GM13976 (cell line): ENCODE data around the gene GNAT1.

Experiments
- DNase-seq: peaks from one replicate; pipeline ENCODE4 v3.0.0; 2012; ENCODE audit warnings: low spot score
- in situ Hi-C: fragments of 300-500 bp; cut with MboI; formaldehyde crosslinking; loops from one replicate; pipeline ENCODE4 v1.12.0; 2022; ENCODE audit warnings: low sequenced_read_pairs, mixed read lengths, inconsistent platforms; ENCODE audit not compliant: unreplicated experiment
- TF ChIP-seq, protein P1 (sequence below): IDR thresholded peaks from 2 replicates; pipeline ENCODE4 v1.5.1; 2012; ENCODE audit warnings: borderline replicate concordance, mild to moderate bottlenecking; ENCODE audit not compliant: insufficient read depth; ENCODE audit errors: extremely low read depth, missing control alignments, control extremely low read depth

The GNAT1 gene

GRCh38 chr3:50170689-50171088, 20.7 kb upstream of the GNAT1 start:
- DNase-seq, result no peak
- in situ Hi-C loops, result no loop called here
- TF ChIP-seq, protein P1, sequence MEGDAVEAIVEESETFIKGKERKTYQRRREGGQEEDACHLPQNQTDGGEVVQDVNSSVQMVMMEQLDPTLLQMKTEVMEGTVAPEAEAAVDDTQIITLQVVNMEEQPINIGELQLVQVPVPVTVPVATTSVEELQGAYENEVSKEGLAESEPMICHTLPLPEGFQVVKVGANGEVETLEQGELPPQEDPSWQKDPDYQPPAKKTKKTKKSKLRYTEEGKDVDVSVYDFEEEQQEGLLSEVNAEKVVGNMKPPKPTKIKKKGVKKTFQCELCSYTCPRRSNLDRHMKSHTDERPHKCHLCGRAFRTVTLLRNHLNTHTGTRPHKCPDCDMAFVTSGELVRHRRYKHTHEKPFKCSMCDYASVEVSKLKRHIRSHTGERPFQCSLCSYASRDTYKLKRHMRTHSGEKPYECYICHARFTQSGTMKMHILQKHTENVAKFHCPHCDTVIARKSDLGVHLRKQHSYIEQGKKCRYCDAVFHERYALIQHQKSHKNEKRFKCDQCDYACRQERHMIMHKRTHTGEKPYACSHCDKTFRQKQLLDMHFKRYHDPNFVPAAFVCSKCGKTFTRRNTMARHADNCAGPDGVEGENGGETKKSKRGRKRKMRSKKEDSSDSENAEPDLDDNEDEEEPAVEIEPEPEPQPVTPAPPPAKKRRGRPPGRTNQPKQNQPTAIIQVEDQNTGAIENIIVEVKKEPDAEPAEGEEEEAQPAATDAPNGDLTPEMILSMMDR, result no peak

GRCh38 chr3:50171540-50172301, 19.7 kb upstream of the GNAT1 start:
- in situ Hi-C loops, result no loop called here
- TF ChIP-seq, protein P1, result no peak
- no peak for DNase-seq

DNA sequence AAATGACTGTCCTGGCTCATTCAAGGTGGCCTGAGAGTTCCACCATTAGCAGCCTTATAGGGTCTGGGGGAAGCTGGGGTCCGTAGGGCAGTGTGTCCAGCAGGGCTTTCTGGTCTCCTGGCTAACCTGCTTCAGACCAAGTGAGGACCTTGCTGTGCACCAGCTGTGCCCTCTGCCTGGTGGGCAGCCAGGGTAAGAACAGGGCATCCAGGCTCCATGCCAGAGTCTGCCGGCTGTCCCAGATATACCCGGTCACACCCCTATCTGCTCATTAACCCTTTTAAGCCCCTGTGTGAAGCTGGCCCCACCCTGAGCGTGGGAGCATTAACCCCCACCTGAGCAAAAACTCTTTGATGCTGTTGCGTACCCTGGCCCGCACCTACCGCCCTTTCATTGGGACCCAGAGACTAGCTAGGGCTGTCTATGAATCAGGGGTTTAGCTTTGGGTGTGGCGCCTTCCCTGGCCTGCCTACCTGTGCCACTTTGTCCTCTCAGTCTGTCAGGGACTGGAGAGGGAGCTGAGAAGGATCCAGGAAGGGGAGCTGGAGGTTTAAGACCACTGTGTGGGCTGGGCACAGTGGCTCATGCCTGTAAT, 18.7 kb upstream of the GNAT1 start:
- TF ChIP-seq, protein P1, result no peak
- no peak for DNase-seq
- in situ Hi-C loops, result no loop called here

- TF ChIP-seq, protein P1, result no peak
- in situ Hi-C loops, result no loop called here
- DNase-seq, result no peak
Observed at GRCh38 chr3:50173685-50174516, 17.5 kb upstream of the GNAT1 start.

GRCh38 chr3:50174517-50174895, 16.9 kb upstream of the GNAT1 start:
- in situ Hi-C loops, result no loop called here
- TF ChIP-seq, protein P1, result no peak
- DNase-seq, result no peak

GRCh38 chr3:50174947-50175524, 16.4 kb upstream of the GNAT1 start:
- TF ChIP-seq, protein P1, result no peak
- DNase-seq, result no peak
- in situ Hi-C loops, result no loop called here
